Measurements from ENCODE around the gene CPAMD8.

DNA sequence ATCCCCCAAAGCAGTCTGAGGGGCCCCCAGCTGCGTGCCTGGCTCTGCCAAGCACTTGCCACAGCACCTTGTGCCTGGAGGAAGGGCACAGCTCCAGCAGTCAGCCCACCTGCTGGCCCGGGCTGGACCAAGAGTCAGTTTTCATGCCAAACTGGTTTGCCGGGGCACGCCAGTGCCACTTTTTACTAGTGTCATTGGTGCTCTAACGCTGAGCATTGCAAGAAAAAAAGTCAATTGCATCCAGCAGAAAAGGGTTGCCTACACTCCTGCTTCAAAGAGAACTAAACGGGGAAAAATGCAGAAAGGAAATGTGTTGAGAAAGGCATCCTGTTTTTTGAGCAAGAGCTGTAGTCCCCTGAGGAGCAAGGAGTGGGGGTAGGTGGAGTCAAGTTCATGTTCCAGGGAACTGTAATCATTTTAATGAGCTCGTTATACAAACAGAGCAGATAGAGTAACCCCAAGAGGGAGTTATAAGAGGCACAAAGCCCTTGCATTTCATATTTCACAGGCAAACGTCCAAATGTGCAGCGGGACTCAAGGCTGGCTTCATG is 69.4 kb downstream of the CPAMD8 start:
- TF ChIP-seq EP300 (IDR thresholded peaks at IDR 0.05): no peak
- TF ChIP-seq POLR2A (IDR thresholded peaks at IDR 0.05): no peak

All from suprapubic skin (tissue), 2 donors.